ENCODE results near the gene EPS8L2. TPM values are rescaled to one million over a fixed set of nuclear protein-coding genes. Genes with fewer than 3 reads are reported as not detected.

The EPS8L2 gene
- total and polyA plus RNA-seq, 10 of the 15 experiments (the other 5 are each of a cell fraction or from before 2014, with no cell fraction given), result 0.76 to 20.0 (median 9.7) TPM

GRCh38 chr11:674406-674805, 31.6 kb upstream of the EPS8L2 start:
- Histone ChIP-seq H3K36me3 (ENCODE audit: control insufficient read depth in 2 of 2, insufficient read depth in 2 of 2, low read length in 1 of 2) (peaks cover 6 to 9% of the 10 kb centered on the region in 2 experiments; a peak in 3 of 4 replicates), H3K27ac (ENCODE audit: control insufficient read depth, insufficient read depth) (no peak overlapping the region), H3K4me3 (no peak overlapping the region), H3K27me3 (replicated peaks in 1 of 2; ENCODE audit: control insufficient read depth in 2 of 2, insufficient read depth in 2 of 2, low read length in 1 of 2) (no peaks in the 10 kb centered on the region), H3K79me2 (ENCODE audit: control insufficient read depth, insufficient read depth, low read length) (no peaks in the 10 kb centered on the region), H4K20me1 (ENCODE audit: control insufficient read depth, insufficient read depth) (no peaks in the 10 kb centered on the region), H3K4me1 (ENCODE audit: control insufficient read depth, insufficient read depth, low read length) (no peaks in the 10 kb centered on the region), H2AFZ (ENCODE audit: control insufficient read depth, low read depth, low read length) (no peak overlapping the region), H3K9me3 (replicated peaks; ENCODE audit: control insufficient read depth, insufficient read depth, low read length) (no peaks in the 10 kb centered on the region), H3K4me2 (ENCODE audit: control insufficient read depth, insufficient read depth) (no peak overlapping the region), H3K9ac (ENCODE audit: control insufficient read depth, insufficient read depth, low read length) (no peak overlapping the region)
- SMC1A ChIA-PET (ENCODE audit: uncharacterized antibody, unreplicated experiment), result interaction anchor here (1.2 kb wide), 1 partner anchor 23 kb away, joined by 3 read pairs; no protein-coding TSS in a partner anchor
- no peak for TF ChIP-seq TCF12 (IDR thresholded peaks at IDR 0.05; ENCODE audit: low read depth, low read length)
- no peak for TF ChIP-seq SUPT20H (IDR thresholded peaks at IDR 0.05; ENCODE audit: borderline replicate concordance, control insufficient read depth, low read depth, low read length)
- no peak for TF ChIP-seq CBX3 (IDR thresholded peaks at IDR 0.05; ENCODE audit: borderline replicate concordance, low read depth)
- no peak for TF ChIP-seq HDAC6 (IDR thresholded peaks at IDR 0.05; ENCODE audit: unreplicated experiment)
- TF ChIP-seq, protein P1, sequence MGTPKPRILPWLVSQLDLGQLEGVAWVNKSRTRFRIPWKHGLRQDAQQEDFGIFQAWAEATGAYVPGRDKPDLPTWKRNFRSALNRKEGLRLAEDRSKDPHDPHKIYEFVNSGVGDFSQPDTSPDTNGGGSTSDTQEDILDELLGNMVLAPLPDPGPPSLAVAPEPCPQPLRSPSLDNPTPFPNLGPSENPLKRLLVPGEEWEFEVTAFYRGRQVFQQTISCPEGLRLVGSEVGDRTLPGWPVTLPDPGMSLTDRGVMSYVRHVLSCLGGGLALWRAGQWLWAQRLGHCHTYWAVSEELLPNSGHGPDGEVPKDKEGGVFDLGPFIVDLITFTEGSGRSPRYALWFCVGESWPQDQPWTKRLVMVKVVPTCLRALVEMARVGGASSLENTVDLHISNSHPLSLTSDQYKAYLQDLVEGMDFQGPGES (IDR thresholded peaks at IDR 0.05), result no peak
- TF ChIP-seq SPI1 (IDR thresholded peaks at IDR 0.05; ENCODE audit: borderline replicate concordance, insufficient read depth, low read depth, low read length), result no peak
- DNase-seq (ENCODE audit: low read depth, low spot score) (no peak), FAIRE-seq (no peak), ATAC-seq (no peak)
- POLR2A ChIA-PET, result interaction anchor here (1.6 kb wide), 1 partner anchor 13 kb away, joined by 3 read pairs; no protein-coding TSS in a partner anchor
- WGBS (ENCODE audit: insufficient coverage, insufficient replicate concordance, low lambda C conversion rate, missing lambda C conversion rate), result 94% methylated on average over 17 of the region's 17 CpGs
- no TSS peak for BruUV-seq (replicated peaks)
- RAD21 ChIA-PET (ENCODE audit: unreplicated experiment), result interaction anchor here (1.0 kb wide), 1 partner anchor 51 kb away, joined by 5 read pairs; no protein-coding TSS in a partner anchor
- intact Hi-C loops (cut with micrococcal nuclease; ENCODE audit: unreplicated experiment), result no loop called here
- in situ Hi-C loops (cut with MboI), result no loop called here
- CTCF ChIA-PET, result interaction anchor here (0.6 to 2.8 kb wide), 3 partner anchors 13 to 49 kb away, joined by 3 to 17 read pairs (median 5); no protein-coding TSS in a partner anchor

- RAD21 ChIA-PET (ENCODE audit: unreplicated experiment), result no interaction called here
- Histone ChIP-seq H3K4me1 (ENCODE audit: control insufficient read depth, insufficient read depth, low read length) (no peaks in the 10 kb centered on the region), H3K36me3 (ENCODE audit: control insufficient read depth in 2 of 2, insufficient read depth in 2 of 2, low read length in 1 of 2) (peaks cover 10 to 15% of the 10 kb centered on the region in 2 experiments; a peak in 3 of 4 replicates), H3K4me3 (no peak overlapping the region), H3K9ac (ENCODE audit: control insufficient read depth, insufficient read depth, low read length) (no peak overlapping the region), H3K79me2 (ENCODE audit: control insufficient read depth, insufficient read depth, low read length) (no peaks in the 10 kb centered on the region), H2AFZ (ENCODE audit: control insufficient read depth, low read depth, low read length) (no peak overlapping the region), H4K20me1 (ENCODE audit: control insufficient read depth, insufficient read depth) (no peaks in the 10 kb centered on the region), H3K4me2 (ENCODE audit: control insufficient read depth, insufficient read depth) (no peak overlapping the region), H3K27me3 (replicated peaks in 1 of 2; ENCODE audit: control insufficient read depth in 2 of 2, insufficient read depth in 2 of 2, low read length in 1 of 2) (no peaks in the 10 kb centered on the region), H3K9me3 (replicated peaks; ENCODE audit: control insufficient read depth, insufficient read depth, low read length) (no peaks in the 10 kb centered on the region), H3K27ac (ENCODE audit: control insufficient read depth, insufficient read depth) (no peak overlapping the region)
- TF ChIP-seq PAX5 (IDR thresholded peaks at IDR 0.05; ENCODE audit: borderline replicate concordance, low read depth, low read length), result no peak
- no peak for TF ChIP-seq ZNF274 (IDR thresholded peaks at IDR 0.05; ENCODE audit: insufficient read depth, insufficient read length)
- TF ChIP-seq ZBTB40 (IDR thresholded peaks at IDR 0.05; ENCODE audit: borderline replicate concordance), result peak; percentile 40; the same call in 1 of the 2 replicates
- no peak for TF ChIP-seq BHLHE40 (IDR thresholded peaks at IDR 0.05; ENCODE audit: borderline replicate concordance in 1 of 2, low read depth in 2 of 2, low read length in 1 of 2)
- BruUV-seq (replicated peaks), result no TSS peak
- POLR2A ChIA-PET, result no interaction called here
- intact Hi-C loops (cut with micrococcal nuclease; ENCODE audit: unreplicated experiment), result no loop called here
- 88% methylated on average over 3 of the region's 3 CpGs for WGBS (ENCODE audit: insufficient coverage, insufficient replicate concordance, low lambda C conversion rate, missing lambda C conversion rate)
- CTCF ChIA-PET, result no interaction called here
- DNase-seq (ENCODE audit: low read depth, low spot score) (no peak), FAIRE-seq (no peak), ATAC-seq (no peak)
- SMC1A ChIA-PET (ENCODE audit: uncharacterized antibody, unreplicated experiment), result no interaction called here
- in situ Hi-C loops (cut with MboI), result no loop called here
Observed at GRCh38 chr11:678297-678696, 27.7 kb upstream of the EPS8L2 start.

All from GM12878 (cell line).